ENCODE results near the gene HELQ. TPM values are rescaled to one million over a fixed set of nuclear protein-coding genes. Genes with fewer than 3 reads are reported as not detected.

Gene HELQ
- total and polyA plus RNA-seq, 2 of the 13 experiments (the other 11 are each of a cell fraction or from before 2014, with no cell fraction given) = 6.6 to 10.8 TPM

DNA sequence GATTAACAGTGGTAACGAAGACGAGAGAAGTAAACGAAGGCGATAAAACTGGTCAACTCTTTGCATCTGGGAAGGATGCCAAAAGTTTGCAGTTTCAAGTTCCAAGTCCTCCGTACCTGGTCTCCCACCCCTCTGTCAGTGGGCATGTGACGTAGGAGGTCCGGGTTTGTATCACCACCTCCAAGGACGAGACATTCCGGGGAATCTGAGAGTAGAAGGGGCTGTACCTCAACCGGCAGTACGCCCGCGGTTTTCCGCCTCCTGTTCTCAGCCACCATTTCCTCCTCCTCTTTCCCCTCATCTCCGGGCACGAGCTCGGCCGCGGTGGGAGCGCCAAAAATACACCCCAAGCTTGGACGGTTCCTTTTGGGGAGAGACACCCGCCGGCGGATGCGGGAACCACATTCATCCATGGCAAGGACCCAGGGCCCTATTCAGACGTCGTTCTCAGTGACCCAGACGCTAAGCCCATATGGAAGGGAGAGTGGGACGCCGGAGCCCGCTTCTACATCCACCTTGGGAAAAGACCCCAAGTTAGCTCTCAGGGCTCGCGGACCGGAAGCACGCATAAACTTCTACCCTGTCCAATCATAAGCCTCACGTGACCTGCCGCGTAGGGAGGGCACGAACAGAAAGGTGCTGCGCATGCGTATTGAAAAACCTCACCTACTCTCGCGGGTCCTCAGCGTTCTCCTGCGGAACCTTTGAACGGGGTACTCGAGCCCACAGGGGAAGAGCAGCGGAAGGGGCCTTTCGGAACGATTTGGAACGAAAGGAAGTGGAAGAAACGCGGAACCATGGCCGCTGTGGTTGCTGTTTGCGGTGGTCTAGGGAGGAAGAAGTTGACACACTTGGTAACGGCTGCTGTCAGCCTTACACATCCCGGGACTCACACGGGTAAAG lies at the start of gene HELQ, which contains the start of gene MRPS18C (continued):
- TF ChIP-seq RBM39 (IDR thresholded peaks at IDR 0.05; ENCODE audit: low read depth, low read length, poor library complexity, severe bottlenecking) (peak; percentile 89), ZNF10 (CRISPR knock-in tag; IDR thresholded peaks at IDR 0.05; ENCODE audit: borderline replicate concordance, low read depth) (no peak), POGZ (CRISPR knock-in tag; IDR thresholded peaks at IDR 0.05) (peak; percentile 99), ZNF850 (CRISPR knock-in tag; conservative IDR thresholded peaks at IDR 0.05) (no peak), TOE1 (CRISPR knock-in tag; IDR thresholded peaks at IDR 0.05) (peak; percentile 96; the same call in 1 of the 2 replicates), POLR2AphosphoS5 (IDR thresholded peaks at IDR 0.05; ENCODE audit: low read depth, low read length) (peak; percentile 95), ZNF605 (CRISPR knock-in tag; IDR thresholded peaks at IDR 0.05) (peak; percentile 77), RARA (CRISPR knock-in tag; IDR thresholded peaks at IDR 0.05) (peak; percentile 37; the same call in 1 of the 2 replicates), SYNCRIP (IDR thresholded peaks at IDR 0.05; ENCODE audit: insufficient read depth, low read depth, low read length) (no peak), ZNF251 (CRISPR knock-in tag; IDR thresholded peaks at IDR 0.05) (no peak), RFXAP (CRISPR knock-in tag; IDR thresholded peaks at IDR 0.05; ENCODE audit: borderline replicate concordance) (peak; percentile 79; the same call in 1 of the 2 replicates), SATB2 (CRISPR knock-in tag; IDR thresholded peaks at IDR 0.05) (peak; percentile 51; the same call in 1 of the 2 replicates), WIZ (CRISPR knock-in tag; IDR thresholded peaks at IDR 0.05) (no peak), KAT7 (CRISPR knock-in tag; IDR thresholded peaks at IDR 0.05; ENCODE audit: borderline replicate concordance) (peak; percentile 93; the same call in 1 of the 2 replicates), ZNF577 (CRISPR knock-in tag; IDR thresholded peaks at IDR 0.05; ENCODE audit: borderline replicate concordance, low read depth) (no peak), CEBPG (CRISPR knock-in tag; IDR thresholded peaks at IDR 0.05) (peak; percentile 60; the same call in 1 of the 2 replicates), JUND (CRISPR knock-in tag; IDR thresholded peaks at IDR 0.05) (peak; percentile 82; the same call in 1 of the 2 replicates)
- TF ChIP-seq, protein P1, sequence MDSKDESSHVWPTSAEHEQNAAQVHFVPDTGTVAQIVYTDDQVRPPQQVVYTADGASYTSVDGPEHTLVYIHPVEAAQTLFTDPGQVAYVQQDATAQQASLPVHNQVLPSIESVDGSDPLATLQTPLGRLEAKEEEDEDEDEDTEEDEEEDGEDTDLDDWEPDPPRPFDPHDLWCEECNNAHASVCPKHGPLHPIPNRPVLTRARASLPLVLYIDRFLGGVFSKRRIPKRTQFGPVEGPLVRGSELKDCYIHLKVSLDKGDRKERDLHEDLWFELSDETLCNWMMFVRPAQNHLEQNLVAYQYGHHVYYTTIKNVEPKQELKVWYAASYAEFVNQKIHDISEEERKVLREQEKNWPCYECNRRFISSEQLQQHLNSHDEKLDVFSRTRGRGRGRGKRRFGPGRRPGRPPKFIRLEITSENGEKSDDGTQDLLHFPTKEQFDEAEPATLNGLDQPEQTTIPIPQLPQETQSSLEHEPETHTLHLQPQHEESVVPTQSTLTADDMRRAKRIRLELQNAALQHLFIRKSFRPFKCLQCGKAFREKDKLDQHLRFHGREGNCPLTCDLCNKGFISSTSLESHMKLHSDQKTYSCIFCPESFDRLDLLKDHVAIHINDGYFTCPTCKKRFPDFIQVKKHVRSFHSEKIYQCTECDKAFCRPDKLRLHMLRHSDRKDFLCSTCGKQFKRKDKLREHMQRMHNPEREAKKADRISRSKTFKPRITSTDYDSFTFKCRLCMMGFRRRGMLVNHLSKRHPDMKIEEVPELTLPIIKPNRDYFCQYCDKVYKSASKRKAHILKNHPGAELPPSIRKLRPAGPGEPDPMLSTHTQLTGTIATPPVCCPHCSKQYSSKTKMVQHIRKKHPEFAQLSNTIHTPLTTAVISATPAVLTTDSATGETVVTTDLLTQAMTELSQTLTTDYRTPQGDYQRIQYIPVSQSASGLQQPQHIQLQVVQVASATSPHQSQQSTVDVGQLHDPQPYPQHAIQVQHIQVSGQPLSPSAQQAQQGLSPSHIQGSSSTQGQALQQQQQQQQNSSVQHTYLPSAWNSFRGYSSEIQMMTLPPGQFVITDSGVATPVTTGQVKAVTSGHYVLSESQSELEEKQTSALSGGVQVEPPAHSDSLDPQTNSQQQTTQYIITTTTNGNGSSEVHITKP (CRISPR knock-in tag; IDR thresholded peaks at IDR 0.05; ENCODE audit: low read depth) = peak; percentile 82
- TF ChIP-seq, protein P2, sequence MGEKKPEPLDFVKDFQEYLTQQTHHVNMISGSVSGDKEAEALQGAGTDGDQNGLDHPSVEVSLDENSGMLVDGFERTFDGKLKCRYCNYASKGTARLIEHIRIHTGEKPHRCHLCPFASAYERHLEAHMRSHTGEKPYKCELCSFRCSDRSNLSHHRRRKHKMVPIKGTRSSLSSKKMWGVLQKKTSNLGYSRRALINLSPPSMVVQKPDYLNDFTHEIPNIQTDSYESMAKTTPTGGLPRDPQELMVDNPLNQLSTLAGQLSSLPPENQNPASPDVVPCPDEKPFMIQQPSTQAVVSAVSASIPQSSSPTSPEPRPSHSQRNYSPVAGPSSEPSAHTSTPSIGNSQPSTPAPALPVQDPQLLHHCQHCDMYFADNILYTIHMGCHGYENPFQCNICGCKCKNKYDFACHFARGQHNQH (CRISPR knock-in tag; IDR thresholded peaks at IDR 0.05) = peak; percentile 92
- TF ChIP-seq, protein P3, sequence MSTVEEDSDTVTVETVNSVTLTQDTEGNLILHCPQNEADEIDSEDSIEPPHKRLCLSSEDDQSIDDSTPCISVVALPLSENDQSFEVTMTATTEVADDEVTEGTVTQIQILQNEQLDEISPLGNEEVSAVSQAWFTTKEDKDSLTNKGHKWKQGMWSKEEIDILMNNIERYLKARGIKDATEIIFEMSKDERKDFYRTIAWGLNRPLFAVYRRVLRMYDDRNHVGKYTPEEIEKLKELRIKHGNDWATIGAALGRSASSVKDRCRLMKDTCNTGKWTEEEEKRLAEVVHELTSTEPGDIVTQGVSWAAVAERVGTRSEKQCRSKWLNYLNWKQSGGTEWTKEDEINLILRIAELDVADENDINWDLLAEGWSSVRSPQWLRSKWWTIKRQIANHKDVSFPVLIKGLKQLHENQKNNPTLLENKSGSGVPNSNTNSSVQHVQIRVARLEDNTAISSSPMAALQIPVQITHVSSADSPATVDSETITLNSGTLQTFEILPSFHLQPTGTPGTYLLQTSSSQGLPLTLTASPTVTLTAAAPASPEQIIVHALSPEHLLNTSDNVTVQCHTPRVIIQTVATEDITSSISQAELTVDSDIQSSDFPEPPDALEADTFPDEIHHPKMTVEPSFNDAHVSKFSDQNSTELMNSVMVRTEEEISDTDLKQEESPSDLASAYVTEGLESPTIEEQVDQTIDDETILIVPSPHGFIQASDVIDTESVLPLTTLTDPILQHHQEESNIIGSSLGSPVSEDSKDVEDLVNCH (CRISPR knock-in tag; IDR thresholded peaks at IDR 0.05) = 0 out of 2 replicates have a peak, but pooled peaks have one; percentile 59
- TF ChIP-seq, protein P4, sequence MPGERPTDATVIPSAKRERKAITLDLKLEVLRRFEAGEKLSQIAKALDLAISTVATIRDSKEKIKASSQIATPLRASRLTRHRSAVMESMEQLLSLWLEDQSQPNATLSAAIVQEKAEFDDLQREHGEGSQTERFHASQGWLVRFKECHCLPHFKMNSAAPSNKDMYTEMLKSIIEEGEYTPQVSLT (CRISPR knock-in tag; IDR thresholded peaks at IDR 0.05; ENCODE audit: borderline replicate concordance, low read depth) = no peak
